WTC11 (cell line): ENCODE data around the gene NKX2-4. TPM values are rescaled to one million over a fixed set of nuclear protein-coding genes. Genes with fewer than 3 reads are reported as not detected.

Experiments
- ATAC-seq: fragments of 200-7000 bp; cut with Tn5 transposase; 2 replicates; pipeline ENCODE4 v1.10.0; 2021; ENCODE audit warnings: mild to moderate bottlenecking, moderate library complexity
- CTCF ChIA-PET: fragments of 300-600 bp; sonication (Branson Sonifier 250); formaldehyde crosslinking; loops from one replicate; lab custom pipeline; 2021; ENCODE audit warnings: antibody characterized with exemption; lab: Charles Lee
- POLR2A ChIA-PET: fragments of 350-600 bp; sonication (Branson Sonifier 250); formaldehyde crosslinking; loops from one replicate; lab custom pipeline; 2021; ENCODE audit warnings: antibody characterized with exemption; lab: Charles Lee
- DNase-seq: peaks from one replicate; pipeline ENCODE4 v3.0.0; 2021; ENCODE audit warnings: low spot score
- H3K27ac Mint-ChIP-seq: 2 replicates; pipeline ENCODE4 v1.8.0; 2021; ENCODE audit warnings: mixed read lengths
- H3K27me3 Mint-ChIP-seq: 2 replicates; pipeline ENCODE4 v1.8.0; 2021; ENCODE audit warnings: low read depth, mild to moderate bottlenecking, moderate library complexity, mixed read lengths
- H3K36me3 Mint-ChIP-seq: 2 replicates; pipeline ENCODE4 v1.8.0; 2021; ENCODE audit warnings: mixed read lengths
- H3K4me1 Mint-ChIP-seq: 2 replicates; pipeline ENCODE4 v1.8.0; 2022; ENCODE audit warnings: mixed read lengths
- H3K4me3 Mint-ChIP-seq: 2 replicates; pipeline ENCODE4 v1.8.0; 2021; ENCODE audit warnings: mild to moderate bottlenecking, moderate library complexity, mixed read lengths
- H3K9me3 Mint-ChIP-seq: 2 replicates; pipeline ENCODE4 v1.8.0; 2021; ENCODE audit warnings: mixed read lengths
- ATF1 ChIP-seq: sonication (generic); formaldehyde crosslinking; IDR thresholded peaks from 2 replicates; pipeline ENCODE4 v1.8.1; 2023; ENCODE audit warnings: mild to moderate bottlenecking, moderate library complexity, missing genetic modification reagents
- ATF3 ChIP-seq: sonication (generic); formaldehyde crosslinking; conservative IDR thresholded peaks from 2 replicates; pipeline ENCODE4 v1.8.1; 2022; ENCODE audit warnings: mild to moderate bottlenecking, missing genetic modification reagents
- CREB1 ChIP-seq: sonication (generic); formaldehyde crosslinking; IDR thresholded peaks from 2 replicates; pipeline ENCODE4 v1.8.0; 2023; ENCODE audit warnings: mild to moderate bottlenecking, missing genetic modification reagents
- ERG ChIP-seq: fragments of 250-450 bp; sonication (Bioruptor Pico); IDR thresholded peaks from 2 replicates; pipeline ENCODE4 v1.8.0; 2021; ENCODE audit warnings: mild to moderate bottlenecking
- GABPB1 ChIP-seq: sonication (generic); formaldehyde crosslinking; IDR thresholded peaks from 2 replicates; pipeline ENCODE4 v1.8.1; 2023; ENCODE audit warnings: mild to moderate bottlenecking, missing genetic modification reagents
- HMGA2 ChIP-seq: fragments of 250-450 bp; sonication (Bioruptor Pico); IDR thresholded peaks from 2 replicates; pipeline ENCODE4 v1.4.0; 2021; ENCODE audit warnings: mild to moderate bottlenecking, moderate library complexity
- HMGXB4 ChIP-seq: sonication (generic); formaldehyde crosslinking; IDR thresholded peaks from 2 replicates; pipeline ENCODE4 v1.8.1; 2023; ENCODE audit warnings: mild to moderate bottlenecking, moderate library complexity, missing genetic modification reagents
- JUN ChIP-seq: sonication (generic); formaldehyde crosslinking; IDR thresholded peaks from 2 replicates; pipeline ENCODE4 v1.8.0; 2023; ENCODE audit warnings: mild to moderate bottlenecking, missing genetic modification reagents
- NFE2L1 ChIP-seq: sonication (generic); formaldehyde crosslinking; IDR thresholded peaks from 2 replicates; pipeline ENCODE4 v1.8.1; 2023; ENCODE audit warnings: missing genetic modification reagents
- NR3C1 ChIP-seq: sonication (generic); formaldehyde crosslinking; conservative IDR thresholded peaks from 2 replicates; pipeline ENCODE4 v1.8.1; 2023; ENCODE audit warnings: low read depth, mild to moderate bottlenecking, missing genetic modification reagents
- PRDM15 ChIP-seq: sonication (generic); formaldehyde crosslinking; IDR thresholded peaks from 2 replicates; pipeline ENCODE4 v1.8.0; 2022; ENCODE audit warnings: missing genetic modification reagents
- PREB ChIP-seq: sonication (generic); formaldehyde crosslinking; IDR thresholded peaks from 2 replicates; pipeline ENCODE4 v1.8.1; 2022; ENCODE audit warnings: mild to moderate bottlenecking, missing genetic modification reagents, moderate library complexity, borderline replicate concordance
- RELA ChIP-seq: sonication (generic); formaldehyde crosslinking; IDR thresholded peaks from 2 replicates; pipeline ENCODE4 v1.8.1; 2022; ENCODE audit warnings: missing genetic modification reagents, mild to moderate bottlenecking, borderline replicate concordance
- SMAD4 ChIP-seq: sonication (generic); formaldehyde crosslinking; IDR thresholded peaks from 2 replicates; pipeline ENCODE4 v1.8.0; 2022; ENCODE audit warnings: mild to moderate bottlenecking, missing genetic modification reagents
- TCF7 ChIP-seq: sonication (generic); formaldehyde crosslinking; IDR thresholded peaks from 2 replicates; pipeline ENCODE4 v1.8.0; 2022; ENCODE audit warnings: mild to moderate bottlenecking, low read depth, missing genetic modification reagents, moderate library complexity
- TEAD1 ChIP-seq: sonication (generic); formaldehyde crosslinking; IDR thresholded peaks from 2 replicates; pipeline ENCODE4 v1.8.0; 2022; ENCODE audit warnings: mild to moderate bottlenecking, missing genetic modification reagents
- TP53 ChIP-seq: sonication (generic); formaldehyde crosslinking; IDR thresholded peaks from 2 replicates; pipeline ENCODE4 v1.8.1; 2023; ENCODE audit warnings: mild to moderate bottlenecking, missing genetic modification reagents
- ZNF121 ChIP-seq: sonication (generic); formaldehyde crosslinking; IDR thresholded peaks from 2 replicates; pipeline ENCODE4 v1.8.0; 2023; ENCODE audit warnings: missing genetic modification reagents
- ZNF281 ChIP-seq: sonication (generic); formaldehyde crosslinking; IDR thresholded peaks from 2 replicates; pipeline ENCODE4 v1.8.0; 2023; ENCODE audit warnings: mild to moderate bottlenecking, missing genetic modification reagents
- total RNA-seq: library from RNA; stranded (reverse); gene quantifications from 3 replicates; pipeline ENCODE4 v1.2.3, GENCODE V29; 2021

NKX2-4 gene
- total RNA-seq, 1 experiment from 2014 or later, result 0.07 TPM

GRCh38 chr20:21395051-21395665 lies 2.2 kb downstream of the NKX2-4 start:
- ChIA-PET POLR2A (no interaction called here), CTCF (interaction anchor here (2.2 kb wide), 1 partner anchor 110 kb away, joined by 10 read pairs; no protein-coding TSS in a partner anchor)
- H3K9me3 Mint-ChIP-seq, result no peaks in the 10 kb centered on the region
- ATAC-seq, result no peak
- DNase-seq, result no peak
- TF ChIP-seq TEAD1 (CRISPR knock-in tag), result no peak
- TF ChIP-seq PREB (CRISPR knock-in tag), result no peak
- no peak for TF ChIP-seq HMGA2 (CRISPR knock-in tag)
- TF ChIP-seq ATF1 (CRISPR knock-in tag), result no peak
- no peak for TF ChIP-seq ERG (CRISPR knock-in tag)
- TF ChIP-seq NR3C1 (CRISPR knock-in tag), result no peak
- no peak for TF ChIP-seq GABPB1 (CRISPR knock-in tag)
- TF ChIP-seq CREB1, result no peak
- TF ChIP-seq SMAD4, result no peak
- no peak for TF ChIP-seq ZNF281 (CRISPR knock-in tag)
- no peak for TF ChIP-seq TCF7 (CRISPR knock-in tag)
- TF ChIP-seq ZNF121, result no peak
- no peak for TF ChIP-seq ATF3 (CRISPR knock-in tag)
- no peak overlapping the region for H3K27ac Mint-ChIP-seq
- peak overlapping the region; percentile 60 for H3K4me3 Mint-ChIP-seq
- H3K4me1 Mint-ChIP-seq, result peaks cover 38% of the 10 kb centered on the region
- H3K36me3 Mint-ChIP-seq, result no peaks in the 10 kb centered on the region
- H3K27me3 Mint-ChIP-seq, result peaks cover 93% of the 10 kb centered on the region

- Mint-ChIP-seq H3K4me1 (peaks cover 41% of the 10 kb centered on the region), H3K4me3 (no peak overlapping the region), H3K27me3 (peaks cover 88% of the 10 kb centered on the region), H3K36me3 (0 out of 2 replicates have a peak, but pooled peaks cover 2% of the 10 kb centered on the region), H3K27ac (no peak overlapping the region), H3K9me3 (no peaks in the 10 kb centered on the region)
- DNase-seq, result no peak
- ChIA-PET POLR2A (no interaction called here), CTCF (no interaction called here)
- no peak for TF ChIP-seq RELA (CRISPR knock-in tag)
- no peak for TF ChIP-seq TP53 (CRISPR knock-in tag)
- TF ChIP-seq HMGA2 (CRISPR knock-in tag), result no peak
- TF ChIP-seq NFE2L1 (CRISPR knock-in tag), result no peak
- ATAC-seq, result no peak
Measured at GRCh38 chr20:21394551-21394950, 2.8 kb downstream of the NKX2-4 start.

GRCh38 chr20:21393816-21394519 lies 3.4 kb downstream of the NKX2-4 start:
- POLR2A ChIA-PET, result no interaction called here
- H3K9me3 Mint-ChIP-seq, result no peaks in the 10 kb centered on the region
- CTCF ChIA-PET, result no interaction called here
- H3K27ac Mint-ChIP-seq, result no peak overlapping the region
- DNase-seq (no peak), ATAC-seq (no peak)
- no peak overlapping the region for H3K4me3 Mint-ChIP-seq
- peaks cover 41% of the 10 kb centered on the region for H3K4me1 Mint-ChIP-seq
- peaks cover 7% of the 10 kb centered on the region for H3K36me3 Mint-ChIP-seq
- H3K27me3 Mint-ChIP-seq, result peaks cover 82% of the 10 kb centered on the region
- TF ChIP-seq JUN (no peak), PRDM15 (CRISPR knock-in tag) (no peak), HMGXB4 (CRISPR knock-in tag) (no peak)
